ENCODE data around the gene KRTAP5-1.

The KRTAP5-1 gene

GRCh38 chr11:1534682-1535081, 50.4 kb downstream of the KRTAP5-1 start:
- no peak for DNase-seq (ENCODE audit: insufficient read length, low spot score)
- FAIRE-seq: no peak
- TF ChIP-seq, protein P1, sequence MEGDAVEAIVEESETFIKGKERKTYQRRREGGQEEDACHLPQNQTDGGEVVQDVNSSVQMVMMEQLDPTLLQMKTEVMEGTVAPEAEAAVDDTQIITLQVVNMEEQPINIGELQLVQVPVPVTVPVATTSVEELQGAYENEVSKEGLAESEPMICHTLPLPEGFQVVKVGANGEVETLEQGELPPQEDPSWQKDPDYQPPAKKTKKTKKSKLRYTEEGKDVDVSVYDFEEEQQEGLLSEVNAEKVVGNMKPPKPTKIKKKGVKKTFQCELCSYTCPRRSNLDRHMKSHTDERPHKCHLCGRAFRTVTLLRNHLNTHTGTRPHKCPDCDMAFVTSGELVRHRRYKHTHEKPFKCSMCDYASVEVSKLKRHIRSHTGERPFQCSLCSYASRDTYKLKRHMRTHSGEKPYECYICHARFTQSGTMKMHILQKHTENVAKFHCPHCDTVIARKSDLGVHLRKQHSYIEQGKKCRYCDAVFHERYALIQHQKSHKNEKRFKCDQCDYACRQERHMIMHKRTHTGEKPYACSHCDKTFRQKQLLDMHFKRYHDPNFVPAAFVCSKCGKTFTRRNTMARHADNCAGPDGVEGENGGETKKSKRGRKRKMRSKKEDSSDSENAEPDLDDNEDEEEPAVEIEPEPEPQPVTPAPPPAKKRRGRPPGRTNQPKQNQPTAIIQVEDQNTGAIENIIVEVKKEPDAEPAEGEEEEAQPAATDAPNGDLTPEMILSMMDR (IDR thresholded peaks at IDR 0.05; ENCODE audit: insufficient read depth, missing control alignments): no peak

Data from D721Med (cell line).